Upper lobe of left lung (tissue), 6 donors: Measurements from ENCODE around the gene SZT2. TPM values are rescaled to one million over a fixed set of nuclear protein-coding genes. Genes with fewer than 3 reads are reported as not detected.

Experiments used
- ATAC-seq, 2 donors: fragments of 200-7000 bp; cut with Tn5 transposase; one replicate each; pipeline ENCODE4 v1.9.1; 2022; ENCODE audit warnings: mild to moderate bottlenecking in 2 of 2, moderate library complexity in 2 of 2; ENCODE audit not compliant: low FRiP score in 2 of 2
- DNase-seq, 2 donors: peaks; one replicate each; pipeline ENCODE4 v3.0.0-alpha.2; 2019 to 2020
- H3K27ac ChIP-seq, 4 donors: fragments of 200-600 bp; sonication (generic); one replicate each; pipeline ENCODE4 v1.5.1; 2016 to 2019
- H3K27me3 ChIP-seq, 4 donors: fragments of 200-600 bp; sonication (generic); one replicate each; pipeline ENCODE4 v1.5.1; 2017 to 2019
- H3K36me3 ChIP-seq, 4 donors: fragments of 200-600 bp; sonication (generic); one replicate each; pipeline ENCODE4 v1.5.1; 2016 to 2019
- H3K4me1 ChIP-seq, 4 donors: fragments of 200-600 bp; sonication (generic); one replicate each; pipeline ENCODE4 v1.5.1; 2018 to 2019
- H3K4me3 ChIP-seq, 4 donors: fragments of 200-600 bp; sonication (generic); one replicate each; pipeline ENCODE4 v1.5.1; 2017 to 2019; ENCODE audit warnings: mild to moderate bottlenecking in 2 of 4, moderate library complexity in 1 of 4
- H3K9me3 ChIP-seq, 4 donors: fragments of 200-600 bp; sonication (generic); one replicate each; pipeline ENCODE4 v1.5.1; 2018 to 2019
- CTCF ChIP-seq, 6 experiments: fragments of 450-650 bp in 4 of 6; fragments of 200-600 bp in 2 of 6; sonication (generic) in 2 of 6; IDR thresholded peaks; one replicate each; pipeline ENCODE4 v1.5.1; 2016 to 2019; ENCODE audit warnings: antibody characterized with exemption in 6 of 6
- EP300 ChIP-seq, 4 donors: sonication (generic); formaldehyde crosslinking; IDR thresholded peaks; one replicate each; pipeline ENCODE4 v1.5.1; 2017; ENCODE audit warnings: antibody characterized with exemption in 4 of 4, control low read depth in 2 of 4
- POLR2A ChIP-seq, 4 donors: fragments of 450-650 bp; IDR thresholded peaks; one replicate each; pipeline ENCODE4 v1.5.1; 2016 to 2017; ENCODE audit warnings: antibody characterized with exemption in 4 of 4, mild to moderate bottlenecking in 2 of 4
- POLR2AphosphoS5 ChIP-seq, 2 donors: sonication (generic); formaldehyde crosslinking; IDR thresholded peaks; one replicate each; pipeline ENCODE4 v1.5.1; 2017; ENCODE audit warnings: antibody characterized with exemption in 2 of 2
- WGBS, 2 donors: methylation state at CpG; one replicate each; pipeline ENCODE4 v1.1.5; 2017 to 2018; 5-methylcytosine and 5-hydroxymethylcytosine counted together
- total RNA-seq, 6 donors: library from RNA; depleted of rRNA in 4 of 6; stranded (reverse); fragments of >200 nt in 4 of 6; gene quantifications; one replicate each; pipeline versions ENCODE4 v1.1.0 to v1.2.1, GENCODE V29; 2016 to 2021
- donor health status: DM: no; HTN: no; CAD: no; lungs with moderate emphysema.
- donor health status: DM: no; HTN: yes; CAD: no; lungs with severe emphysema.

Gene SZT2
- total RNA-seq, 6 donors from 2014 or later = 33.3 to 184 (median 57.0) TPM

GRCh38 chr1:43437031-43437973, 47.6 kb downstream of the SZT2 start:
- TF ChIP-seq POLR2AphosphoS5 (IDR thresholded peaks at IDR 0.05) (no peak), POLR2A (IDR thresholded peaks at IDR 0.05) (no peak), CTCF (IDR thresholded peaks at IDR 0.05) (no peak), EP300 (IDR thresholded peaks at IDR 0.05) (no peak)
- no peak overlapping the region for H3K27ac ChIP-seq
- no peaks in the 10 kb centered on the region for H3K27me3 ChIP-seq
- ATAC-seq = no peak
- 90 to 95% methylated on average over 19 to 20 of the region's 20 CpGs for WGBS, 2 donors
- H3K4me1 ChIP-seq = peaks cover 0 to 7% (median 3%) of the 10 kb centered on the region in 4 donors
- H3K36me3 ChIP-seq = peaks cover 10 to 88% (median 76%) of the 10 kb centered on the region in 4 donors
- H3K4me3 ChIP-seq = no peak overlapping the region
- no peak for DNase-seq
- H3K9me3 ChIP-seq = no peaks in the 10 kb centered on the region

GRCh38 chr1:43438006-43438405, 48.3 kb downstream of the SZT2 start:
- H3K4me3 ChIP-seq = no peak overlapping the region
- H3K36me3 ChIP-seq = peaks cover 2 to 88% (median 76%) of the 10 kb centered on the region in 4 donors
- no peak overlapping the region for H3K27ac ChIP-seq
- WGBS, 2 donors = 96 to 100% methylated on average over 3 of the region's 3 CpGs
- no peak for ATAC-seq
- TF ChIP-seq EP300 (IDR thresholded peaks at IDR 0.05) = no peak
- TF ChIP-seq POLR2A (IDR thresholded peaks at IDR 0.05) = no peak
- no peak for TF ChIP-seq POLR2AphosphoS5 (IDR thresholded peaks at IDR 0.05)
- TF ChIP-seq CTCF (IDR thresholded peaks at IDR 0.05) = no peak
- DNase-seq = no peak
- H3K27me3 ChIP-seq = no peaks in the 10 kb centered on the region
- no peaks in the 10 kb centered on the region for H3K9me3 ChIP-seq
- H3K4me1 ChIP-seq = peaks cover 0 to 7% (median 3%) of the 10 kb centered on the region in 4 donors

GRCh38 chr1:43438576-43438952, 48.9 kb downstream of the SZT2 start:
- 97 to 98% methylated on average over 8 of the region's 8 CpGs for WGBS, 2 donors
- H3K9me3 ChIP-seq = no peaks in the 10 kb centered on the region
- no peaks in the 10 kb centered on the region for H3K27me3 ChIP-seq
- no peak overlapping the region for H3K27ac ChIP-seq
- H3K4me1 ChIP-seq = peaks cover 0 to 7% (median 3%) of the 10 kb centered on the region in 4 donors
- peaks cover 0 to 88% (median 76%) of the 10 kb centered on the region in 4 donors for H3K36me3 ChIP-seq
- ATAC-seq (no peak), DNase-seq (no peak)
- no peak overlapping the region for H3K4me3 ChIP-seq
- TF ChIP-seq CTCF (IDR thresholded peaks at IDR 0.05) (no peak), EP300 (IDR thresholded peaks at IDR 0.05) (no peak), POLR2A (IDR thresholded peaks at IDR 0.05) (no peak), POLR2AphosphoS5 (IDR thresholded peaks at IDR 0.05) (no peak)

- Histone ChIP-seq H3K27ac (no peak overlapping the region), H3K4me1 (peaks cover 0 to 7% (median 3%) of the 10 kb centered on the region in 4 donors), H3K4me3 (no peak overlapping the region), H3K36me3 (peaks cover 4 to 89% (median 76%) of the 10 kb centered on the region in 4 donors), H3K9me3 (no peaks in the 10 kb centered on the region), H3K27me3 (no peaks in the 10 kb centered on the region)
- no peak for ATAC-seq
- WGBS, 2 donors = 93 to 96% methylated on average over 9 to 10 of the region's 10 CpGs
- TF ChIP-seq POLR2AphosphoS5 (IDR thresholded peaks at IDR 0.05) = no peak
- TF ChIP-seq POLR2A (IDR thresholded peaks at IDR 0.05) = no peak
- no peak for TF ChIP-seq CTCF (IDR thresholded peaks at IDR 0.05)
- TF ChIP-seq EP300 (IDR thresholded peaks at IDR 0.05) = no peak
- no peak for DNase-seq
Observed at GRCh38 chr1:43438953-43439581, 49.4 kb downstream of the SZT2 start.
